ENCODE results near the gene SAC3D1.

The SAC3D1 gene

DNA sequence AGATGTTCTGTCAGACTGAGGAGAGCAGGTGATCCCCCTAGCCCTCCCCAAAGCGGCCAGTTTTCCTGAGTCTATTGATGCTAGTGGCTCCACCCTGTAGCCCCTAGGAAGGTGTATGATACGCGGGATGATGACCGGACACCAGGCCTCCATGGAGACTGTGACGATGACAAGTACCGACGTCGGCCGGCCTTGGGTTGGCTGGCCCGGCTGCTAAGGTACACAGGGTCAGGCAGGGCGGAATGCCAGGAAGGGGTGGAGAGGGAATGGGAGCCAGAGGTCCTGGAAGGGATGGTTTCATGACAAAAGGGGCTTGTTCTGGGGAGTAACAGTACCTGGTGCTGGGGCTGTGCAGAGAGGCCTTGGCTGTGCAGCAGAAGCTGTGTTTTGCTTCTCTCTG lies 46.2 kb downstream of the SAC3D1 start:
- DNase-seq (ENCODE audit: low read depth in 2 of 2, low spot score in 1 of 2), result no peak

DNA sequence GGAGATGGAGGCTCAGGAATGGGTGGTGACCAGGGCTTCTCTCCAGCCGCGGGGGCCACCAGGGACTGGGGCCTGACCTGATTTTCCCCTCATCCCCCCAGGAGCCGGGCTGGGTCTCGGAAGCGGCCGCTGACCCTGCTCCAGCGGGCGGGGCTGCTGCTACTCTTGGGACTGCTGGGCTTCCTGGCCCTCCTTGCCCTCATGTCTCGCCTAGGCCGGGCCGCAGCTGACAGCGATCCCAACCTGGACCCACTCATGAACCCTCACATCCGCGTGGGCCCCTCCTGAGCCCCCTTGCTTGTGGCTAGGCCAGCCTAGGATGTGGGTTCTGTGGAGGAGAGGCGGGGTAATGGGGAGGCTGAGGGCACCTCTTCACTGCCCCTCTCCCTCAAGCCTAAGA lies 46.8 kb downstream of the SAC3D1 start:
- no peak for DNase-seq (ENCODE audit: low read depth in 2 of 2, low spot score in 1 of 2)

DNA sequence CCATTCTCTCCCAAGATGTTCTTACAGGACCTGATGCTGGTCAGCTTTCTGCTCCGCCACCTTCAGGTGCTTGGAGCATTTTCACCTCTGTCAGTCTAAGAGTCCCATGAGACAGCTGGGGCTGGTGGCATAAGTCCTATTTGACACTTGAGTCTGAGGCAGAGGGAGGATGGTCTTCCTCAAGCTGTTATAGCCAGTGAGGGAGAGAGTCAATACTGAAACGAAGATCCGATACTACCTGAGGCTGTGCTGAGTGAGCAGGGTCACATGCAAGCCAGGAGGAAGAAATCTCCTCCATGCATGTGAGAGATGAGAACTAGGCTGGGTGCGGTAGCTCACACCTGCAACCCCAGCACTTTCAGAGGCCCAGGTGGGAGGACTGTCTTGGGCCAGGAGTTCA lies 48.6 kb downstream of the SAC3D1 start:
- no peak for DNase-seq (ENCODE audit: low read depth in 2 of 2, low spot score in 1 of 2)

DNA sequence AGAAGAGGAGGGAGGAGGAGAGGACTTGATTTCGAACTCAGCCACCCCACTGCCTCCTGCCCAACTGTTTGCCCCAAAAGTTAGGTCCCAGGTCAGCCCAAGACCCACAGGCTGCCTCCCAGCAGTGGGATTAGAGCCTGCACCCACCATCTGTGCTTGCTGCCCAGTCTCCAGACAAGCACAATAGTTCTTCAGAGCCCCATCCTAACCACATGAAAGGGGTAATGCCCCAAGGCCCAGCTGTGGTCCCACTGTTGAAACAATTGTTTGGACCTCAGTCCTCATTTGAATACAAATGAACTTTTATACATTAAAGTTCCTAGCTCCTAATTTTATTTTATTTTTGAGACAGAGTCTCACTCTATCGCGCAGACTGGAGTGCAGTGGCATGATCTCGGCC lies 49.6 kb downstream of the SAC3D1 start:
- no peak for DNase-seq (ENCODE audit: low read depth in 2 of 2, low spot score in 1 of 2)
